ENCODE data around the gene RACK1. TPM values are rescaled to one million over a fixed set of nuclear protein-coding genes. Genes with fewer than 3 reads are reported as not detected.

Gene RACK1
- total RNA-seq, 1 donor: 5,375 TPM

- Histone ChIP-seq H3K9me3 (ENCODE audit: low read depth, low read length) (no peaks in the 10 kb centered on the region), H3K4me1 (ENCODE audit: insufficient read depth, low read length) (peaks cover 12% of the 10 kb centered on the region), H3K27me3 (ENCODE audit: insufficient read depth, low read length) (no peaks in the 10 kb centered on the region), H3K4me3 (ENCODE audit: low read length) (no peak overlapping the region)
Observed at GRCh38 chr5:181265092-181265671, 21.5 kb upstream of the RACK1 start.

GRCh38 chr5:181263633-181264032 lies 19.9 kb upstream of the RACK1 start:
- Histone ChIP-seq H3K9me3 (ENCODE audit: low read depth, low read length) (no peaks in the 10 kb centered on the region), H3K4me3 (ENCODE audit: low read length) (no peak overlapping the region), H3K4me1 (ENCODE audit: insufficient read depth, low read length) (peaks cover 27% of the 10 kb centered on the region), H3K27me3 (ENCODE audit: insufficient read depth, low read length) (no peaks in the 10 kb centered on the region)

GRCh38 chr5:181261320-181262049 lies 17.8 kb upstream of the RACK1 start:
- H3K4me3 ChIP-seq (ENCODE audit: low read length): peak overlapping the region; percentile 98
- H3K27me3 ChIP-seq (ENCODE audit: insufficient read depth, low read length): no peaks in the 10 kb centered on the region
- no peaks in the 10 kb centered on the region for H3K9me3 ChIP-seq (ENCODE audit: low read depth, low read length)
- H3K4me1 ChIP-seq (ENCODE audit: insufficient read depth, low read length): peaks cover 43% of the 10 kb centered on the region

GRCh38 chr5:181260720-181261319 lies 17.1 kb upstream of the RACK1 start, which contains the start of gene TRIM52:
Gene TRIM52, minus strand, starts transcription at chr5:181261143. Its CDS starts 330 bp downstream, at chr5:181260813.
- H3K4me1 ChIP-seq (ENCODE audit: insufficient read depth, low read length): peaks cover 47% of the 10 kb centered on the region
- H3K4me3 ChIP-seq (ENCODE audit: low read length): peak within 1 kb of the TSS; percentile 98

GRCh38 chr5:181259974-181260719 lies 16.4 kb upstream of the RACK1 start:
- peak overlapping the region; percentile 98 for H3K4me3 ChIP-seq (ENCODE audit: low read length)
- peaks cover 47% of the 10 kb centered on the region for H3K4me1 ChIP-seq (ENCODE audit: insufficient read depth, low read length)
- H3K9me3 ChIP-seq (ENCODE audit: low read depth, low read length): no peaks in the 10 kb centered on the region
- no peaks in the 10 kb centered on the region for H3K27me3 ChIP-seq (ENCODE audit: insufficient read depth, low read length)

More at GRCh38 chr5:181260720-181261319, 17.1 kb upstream of the RACK1 start, which contains the start of gene TRIM52:
- Histone ChIP-seq H3K27me3 (ENCODE audit: insufficient read depth, low read length) (no peaks in the 10 kb centered on the region), H3K9me3 (ENCODE audit: low read depth, low read length) (no peaks in the 10 kb centered on the region)

- Histone ChIP-seq H3K9me3 (ENCODE audit: low read depth, low read length) (no peaks in the 10 kb centered on the region), H3K4me1 (ENCODE audit: insufficient read depth, low read length) (peaks cover 47% of the 10 kb centered on the region), H3K27me3 (ENCODE audit: insufficient read depth, low read length) (no peaks in the 10 kb centered on the region), H3K4me3 (ENCODE audit: low read length) (peak overlapping the region; percentile 98)
Observed at GRCh38 chr5:181259283-181259682, 15.6 kb upstream of the RACK1 start.

GRCh38 chr5:181258576-181258975 lies 14.9 kb upstream of the RACK1 start:
- peaks cover 47% of the 10 kb centered on the region for H3K4me1 ChIP-seq (ENCODE audit: insufficient read depth, low read length)
- no peaks in the 10 kb centered on the region for H3K27me3 ChIP-seq (ENCODE audit: insufficient read depth, low read length)
- H3K4me3 ChIP-seq (ENCODE audit: low read length): no peak overlapping the region
- H3K9me3 ChIP-seq (ENCODE audit: low read depth, low read length): no peaks in the 10 kb centered on the region

- no peaks in the 10 kb centered on the region for H3K27me3 ChIP-seq (ENCODE audit: insufficient read depth, low read length)
- H3K4me1 ChIP-seq (ENCODE audit: insufficient read depth, low read length): peaks cover 48% of the 10 kb centered on the region
- no peak overlapping the region for H3K4me3 ChIP-seq (ENCODE audit: low read length)
- no peaks in the 10 kb centered on the region for H3K9me3 ChIP-seq (ENCODE audit: low read depth, low read length)
Observed at GRCh38 chr5:181255836-181256578, 12.3 kb upstream of the RACK1 start.

- H3K4me1 ChIP-seq (ENCODE audit: insufficient read depth, low read length): peaks cover 44% of the 10 kb centered on the region
- no peak overlapping the region for H3K4me3 ChIP-seq (ENCODE audit: low read length)
- H3K27me3 ChIP-seq (ENCODE audit: insufficient read depth, low read length): no peaks in the 10 kb centered on the region
- H3K9me3 ChIP-seq (ENCODE audit: low read depth, low read length): no peaks in the 10 kb centered on the region
Observed at GRCh38 chr5:181255276-181255675, 11.6 kb upstream of the RACK1 start.

GRCh38 chr5:181248277-181248676 lies 4.6 kb upstream of the RACK1 start:
- H3K4me3 ChIP-seq (ENCODE audit: low read length): no peak overlapping the region
- peaks cover 64% of the 10 kb centered on the region for H3K4me1 ChIP-seq (ENCODE audit: insufficient read depth, low read length)
- H3K27me3 ChIP-seq (ENCODE audit: insufficient read depth, low read length): no peaks in the 10 kb centered on the region
- no peaks in the 10 kb centered on the region for H3K9me3 ChIP-seq (ENCODE audit: low read depth, low read length)

GRCh38 chr5:181246276-181247049 lies 2.8 kb upstream of the RACK1 start:
- Histone ChIP-seq H3K27me3 (ENCODE audit: insufficient read depth, low read length) (no peaks in the 10 kb centered on the region), H3K4me3 (ENCODE audit: low read length) (peak overlapping the region; percentile 83), H3K9me3 (ENCODE audit: low read depth, low read length) (no peaks in the 10 kb centered on the region), H3K4me1 (ENCODE audit: insufficient read depth, low read length) (peaks cover 76% of the 10 kb centered on the region)

- Histone ChIP-seq H3K9me3 (ENCODE audit: low read depth, low read length) (no peaks in the 10 kb centered on the region), H3K4me3 (ENCODE audit: low read length) (peak overlapping the region; percentile 83), H3K4me1 (ENCODE audit: insufficient read depth, low read length) (peaks cover 77% of the 10 kb centered on the region), H3K27me3 (ENCODE audit: insufficient read depth, low read length) (no peaks in the 10 kb centered on the region)
Observed at GRCh38 chr5:181245427-181246275, 1.9 kb upstream of the RACK1 start.

- peaks cover 56% of the 10 kb centered on the region for H3K4me1 ChIP-seq (ENCODE audit: insufficient read depth, low read length)
- H3K9me3 ChIP-seq (ENCODE audit: low read depth, low read length): no peaks in the 10 kb centered on the region
- H3K27me3 ChIP-seq (ENCODE audit: insufficient read depth, low read length): no peaks in the 10 kb centered on the region
- peak overlapping the region; percentile 82 for H3K4me3 ChIP-seq (ENCODE audit: low read length)
Observed at GRCh38 chr5:181243018-181243563, 615 bp downstream of the RACK1 start.
